Breast epithelium (tissue), 4 donors: ENCODE measurements around the gene TAOK1. TPM values are rescaled to one million over a fixed set of nuclear protein-coding genes. Genes with fewer than 3 reads are reported as not detected.

Experiments
- DNase-seq, 2 donors: peaks; one replicate each; pipeline ENCODE4 v3.0.0-alpha.2; 2019; ENCODE audit warnings: low spot score in 2 of 2
- H3K27ac ChIP-seq, 2 donors: fragments of 200-600 bp; sonication (generic) in 1 of 2; one replicate each; pipeline ENCODE4 v1.5.1; 2016 to 2019; ENCODE audit warnings: mild to moderate bottlenecking in 1 of 2
- H3K27me3 ChIP-seq, 2 donors: fragments of 200-600 bp; sonication (generic) in 1 of 2; one replicate each; pipeline versions ENCODE4 v1.5.1 to v1.6.0; 2017 to 2019; ENCODE audit warnings: control low read depth in 1 of 2, mild to moderate bottlenecking in 1 of 2
- H3K36me3 ChIP-seq: fragments of 200-600 bp; one replicate; pipeline ENCODE4 v1.5.1; 2019
- H3K4me1 ChIP-seq, 2 donors: fragments of 200-600 bp; sonication (generic); one replicate each; pipeline ENCODE4 v1.5.1; 2016 to 2019; ENCODE audit warnings: control low read depth in 1 of 2
- H3K4me3 ChIP-seq, 3 donors: fragments of 200-600 bp; sonication (generic); 1 replicate in 2 of 3; 2 replicates in 1 of 3; pipeline ENCODE4 v1.5.1; 2016 to 2019; ENCODE audit warnings: mild to moderate bottlenecking in 3 of 3, moderate library complexity in 2 of 3
- H3K9me3 ChIP-seq, 2 donors: fragments of 200-600 bp; sonication (generic) in 1 of 2; one replicate each; pipeline ENCODE4 v1.5.1; 2016 to 2019; ENCODE audit warnings: control low read depth in 1 of 2
- CTCF ChIP-seq, 3 donors: fragments of 450-650 bp; IDR thresholded peaks; one replicate each; pipeline ENCODE4 v1.5.1; 2016 to 2017; ENCODE audit warnings: antibody characterized with exemption in 3 of 3, mild to moderate bottlenecking in 3 of 3, moderate library complexity in 3 of 3
- POLR2A ChIP-seq: fragments of 450-650 bp; IDR thresholded peaks from one replicate; pipeline ENCODE4 v1.6.1; 2016; ENCODE audit warnings: antibody characterized with exemption, mild to moderate bottlenecking, moderate library complexity
- POLR2AphosphoS5 ChIP-seq, 3 donors: sonication (generic); formaldehyde crosslinking; IDR thresholded peaks; one replicate each; pipeline ENCODE4 v1.6.1; 2017; ENCODE audit warnings: antibody characterized with exemption in 3 of 3
- intact Hi-C: fragments of 100-400 bp; cut with DNase I; formaldehyde crosslinking; loops from one replicate; pipeline ENCODE4 v1.15.1; 2023; ENCODE audit warnings: low total_unique reads
- total RNA-seq, 3 donors: library from RNA; depleted of rRNA; stranded (reverse); fragments of >200 nt; gene quantifications; one replicate each; pipeline ENCODE4 v1.1.0, GENCODE V29; 2016

Gene TAOK1
- total RNA-seq, 3 donors from 2014 or later = 62.6 to 77.1 (median 67.8) TPM

- Histone ChIP-seq H3K27me3 (no peaks in the 10 kb centered on the region), H3K4me1 (peaks cover 8 to 11% of the 10 kb centered on the region in 2 donors), H3K4me3 (peak overlapping the region; percentile 65 to 87 (median 74)), H3K27ac (peak overlapping the region; percentile 91), H3K36me3 (peaks cover 2% of the 10 kb centered on the region), H3K9me3 (no peaks in the 10 kb centered on the region)
- TF ChIP-seq CTCF (IDR thresholded peaks at IDR 0.05) (no peak), POLR2A (no peak), POLR2AphosphoS5 (IDR thresholded peaks at IDR 0.05) (no peak)
- intact Hi-C loops = no loop called here
- DNase-seq = peak in 1 of 2 donors; percentile 16
Measured at GRCh38 chr17:29569245-29569950, 179.2 kb downstream of the TAOK1 start.

- H3K4me1 ChIP-seq = peaks cover 8 to 11% of the 10 kb centered on the region in 2 donors
- TF ChIP-seq CTCF (IDR thresholded peaks at IDR 0.05) = no peak
- TF ChIP-seq POLR2AphosphoS5 (IDR thresholded peaks at IDR 0.05) = no peak
- TF ChIP-seq POLR2A = no peak
- H3K4me3 ChIP-seq = no peak overlapping the region
- no peaks in the 10 kb centered on the region for H3K9me3 ChIP-seq
- peak overlapping the region; percentile 39 to 91 for H3K27ac ChIP-seq
- peak; percentile 21 to 42 for DNase-seq
- intact Hi-C loops = no loop called here
- H3K36me3 ChIP-seq = peaks cover 5% of the 10 kb centered on the region
- H3K27me3 ChIP-seq = no peaks in the 10 kb centered on the region
Measured at GRCh38 chr17:29570521-29570920, 180.4 kb downstream of the TAOK1 start.

- H3K27me3 ChIP-seq = no peaks in the 10 kb centered on the region
- DNase-seq = no peak
- H3K27ac ChIP-seq = peak overlapping the region; percentile 14 to 39
- H3K9me3 ChIP-seq = no peaks in the 10 kb centered on the region
- H3K36me3 ChIP-seq = peaks cover 14% of the 10 kb centered on the region
- intact Hi-C loops = no loop called here
- TF ChIP-seq POLR2AphosphoS5 (IDR thresholded peaks at IDR 0.05) = no peak
- no peak for TF ChIP-seq POLR2A
- no peak for TF ChIP-seq CTCF (IDR thresholded peaks at IDR 0.05)
- no peak overlapping the region for H3K4me3 ChIP-seq
- H3K4me1 ChIP-seq = peaks cover 5 to 8% of the 10 kb centered on the region in 2 donors
Measured at GRCh38 chr17:29571486-29571882, 181.3 kb downstream of the TAOK1 start.

GRCh38 chr17:29571883-29572681 is 181.9 kb downstream of the TAOK1 start:
- no peaks in the 10 kb centered on the region for H3K27me3 ChIP-seq
- peak overlapping the region; percentile 28 to 62 (median 40) for H3K4me3 ChIP-seq
- peaks cover 17% of the 10 kb centered on the region for H3K36me3 ChIP-seq
- peaks cover 5 to 8% of the 10 kb centered on the region in 2 donors for H3K4me1 ChIP-seq
- intact Hi-C loops = no loop called here
- peak overlapping the region; percentile 14 to 39 for H3K27ac ChIP-seq
- peak in 1 of 2 donors; percentile 43 for DNase-seq
- TF ChIP-seq POLR2AphosphoS5 (IDR thresholded peaks at IDR 0.05) = no peak
- TF ChIP-seq CTCF (IDR thresholded peaks at IDR 0.05) = no peak
- no peak for TF ChIP-seq POLR2A
- H3K9me3 ChIP-seq = no peaks in the 10 kb centered on the region
